ENCODE data around the gene TEDC2. TPM values are rescaled to one million over a fixed set of nuclear protein-coding genes. Genes with fewer than 3 reads are reported as not detected.
A peak's percentile ranks its signal among the peaks of the same experiment; 100 is the strongest.

Gene TEDC2
- total and polyA plus RNA-seq, 2 of the 8 experiments (the other 6 are each of a cell fraction or from before 2014, with no cell fraction given), result 54.6 to 55.6 TPM

- peaks cover 0 to 41% (median 31%) of the 10 kb centered on the region in 4 experiments; a peak in 6 of 7 replicates for H3K4me1 ChIP-seq (replicated peaks in 1 of 4; ENCODE audit: control insufficient read depth in 3 of 4, insufficient read depth in 4 of 4, low read length in 3 of 4)
- FAIRE-seq (no peak), DNase-seq (ENCODE audit: low read depth in 1 of 2, low spot score in 2 of 2) (no peak)
- H3K14ac ChIP-seq (ENCODE audit: insufficient read length), result no peak overlapping the region
- no peak overlapping the region for H3K23ac ChIP-seq (ENCODE audit: insufficient read length)
- H4K20me1 ChIP-seq (replicated peaks in 1 of 2; ENCODE audit: control insufficient read depth in 1 of 2, insufficient read depth in 2 of 2, low read length in 2 of 2), result peaks cover 2 to 10% of the 10 kb centered on the region in 2 experiments
- H3K56ac ChIP-seq (replicated peaks; ENCODE audit: insufficient read length, low read depth, low read length), result no peak overlapping the region
- CTCF ChIA-PET (ENCODE audit: partially characterized antibody), result interaction anchor here (0.7 to 4.0 kb wide), 6 partner anchors 9 to 129 kb away, joined by 3 to 15 read pairs (median 4); partner anchors contain the start of genes ABCA3 and TEDC2
- H3K36me3 ChIP-seq (ENCODE audit: control insufficient read depth in 2 of 4, insufficient read depth in 4 of 4, low read length in 3 of 4), result no peaks in the 10 kb centered on the region
- peak overlapping the region; percentile 82; the same call in 1 of the 2 replicates for H2AK5ac ChIP-seq (ENCODE audit: low read depth, low read length)
- no peaks in the 10 kb centered on the region for H3K79me2 ChIP-seq (ENCODE audit: control insufficient read depth in 1 of 2, insufficient read depth in 2 of 2, low read length in 2 of 2)
- peak overlapping the region in 1 of 4 experiments; percentile 73; a peak in 2 of 8 replicates for H3K4me3 ChIP-seq (ENCODE audit: extremely low read depth in 1 of 4, insufficient read depth in 2 of 4, low read depth in 3 of 4, low read length in 4 of 4)
- H3K4me2 ChIP-seq (ENCODE audit: insufficient read depth in 1 of 2, low read depth in 2 of 2, low read length in 2 of 2), result peak overlapping the region; percentile 88 to 94
- whole genome bisulfite sequencing, 2 experiments (ENCODE audit: extremely low coverage in 1 of 2, insufficient coverage in 1 of 2, insufficient read length in 1 of 2, insufficient replicate concordance in 2 of 2, low coverage in 1 of 2, low lambda C conversion rate in 2 of 2, missing lambda C conversion rate in 1 of 2), result 92% methylated on average over 16 of the region's 16 CpGs; no CpG with 5 or more reads in 1 of the 2 experiments
- no peaks in the 10 kb centered on the region for H3K79me1 ChIP-seq (ENCODE audit: low read depth, low read length)
- no peak overlapping the region for H3K4ac ChIP-seq (replicated peaks; ENCODE audit: insufficient read length, low read depth, low read length)
- H2BK20ac ChIP-seq (ENCODE audit: low read length), result peak overlapping the region; percentile 82; the same call in 1 of the 2 replicates
- H2BK15ac ChIP-seq (ENCODE audit: low read length), result peak overlapping the region; percentile 97; the same call in 1 of the 2 replicates
- H2BK120ac ChIP-seq (replicated peaks; ENCODE audit: low read depth, low read length), result no peak overlapping the region
- H3K27me3 ChIP-seq (replicated peaks in 1 of 4; ENCODE audit: control insufficient read depth in 3 of 4, extremely low read depth in 1 of 4, insufficient read depth in 3 of 4, low read length in 3 of 4), result peaks cover 24 to 61% (median 54%) of the 10 kb centered on the region in 4 experiments
- H3K9me3 ChIP-seq (ENCODE audit: insufficient read depth in 2 of 2, low read depth in 1 of 2, low read length in 1 of 2), result no peaks in the 10 kb centered on the region
- peak overlapping the region; percentile 80; the same call in 1 of the 2 replicates for H2BK12ac ChIP-seq (ENCODE audit: low read depth, low read length)
- H4K91ac ChIP-seq (replicated peaks; ENCODE audit: insufficient read length, low read length), result peak overlapping the region; percentile 61
- H4K8ac ChIP-seq (ENCODE audit: extremely low read depth, insufficient read depth, low read length), result no peak overlapping the region; the same call in 1 of the 2 replicates
- peak overlapping the region; percentile 35; the same call in 1 of the 2 replicates for H2BK5ac ChIP-seq (ENCODE audit: low read depth, low read length)
- no peak overlapping the region for H2AFZ ChIP-seq (ENCODE audit: low read length)
- POLR2A ChIA-PET (ENCODE audit: partially characterized antibody), result interaction anchor here (0.7 to 2.8 kb wide), 14 partner anchors 10 to 281 kb away, joined by 3 to 21 read pairs (median 6); partner anchors contain the start of genes AMDHD2, ATP6V0C, ECI1 and TEDC2
- no peak overlapping the region for H3K9ac ChIP-seq (replicated peaks in 1 of 4; ENCODE audit: extremely low read depth in 1 of 4, low read depth in 3 of 4, low read length in 3 of 4)
- H3K18ac ChIP-seq (ENCODE audit: extremely low read depth, low read length), result peak overlapping the region; percentile 51
- no peak overlapping the region for H3K27ac ChIP-seq (ENCODE audit: low read depth, low read length)
- no peak overlapping the region for H4K5ac ChIP-seq (ENCODE audit: insufficient read length, low read depth, low read length)
- peaks cover 23% of the 10 kb centered on the region; the same call in 1 of the 2 replicates for H3K23me2 ChIP-seq (ENCODE audit: low read depth, low read length)
- 0 out of 3 replicates have a peak, but pooled peaks of 1 of the 2 experiments have one; percentile 24 for TF ChIP-seq POLR2A (IDR thresholded peaks at IDR 0.05; ENCODE audit: control extremely low read depth in 1 of 2, low read depth in 2 of 2, low read length in 2 of 2)
Measured at GRCh38 chr16:2469399-2470233, 9.7 kb downstream of the TEDC2 start.
